Measurements from ENCODE around the gene BTAF1. TPM values are rescaled to one million over a fixed set of nuclear protein-coding genes. Genes with fewer than 3 reads are reported as not detected.
A peak's percentile ranks its signal among the peaks of the same experiment; 100 is the strongest.

The BTAF1 gene
- total RNA-seq, 5 donors from 2014 or later (not counting 1 experiment from before 2014, with no cell fraction given), result 61.0 to 81.8 (median 66.5) TPM

DNA sequence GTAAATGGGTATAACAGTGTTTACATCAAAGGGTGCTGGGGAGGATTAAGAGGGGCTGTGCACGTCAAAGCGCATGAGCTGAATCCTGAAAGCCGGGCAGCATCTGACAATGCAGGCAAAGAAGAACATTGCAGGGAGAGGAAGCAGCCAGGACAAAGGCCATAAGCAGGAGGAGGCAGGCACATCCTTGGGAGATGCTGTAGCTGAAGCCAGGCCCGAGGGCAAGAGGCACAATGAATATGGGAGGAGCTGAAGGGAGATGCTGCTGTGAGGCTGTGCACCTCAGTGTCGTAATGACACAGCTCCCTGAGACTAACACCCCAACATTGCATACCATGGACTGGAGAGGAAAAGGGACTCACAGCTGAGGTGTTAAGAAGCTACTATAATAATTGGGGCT is 129.2 kb downstream of the BTAF1 start:
- H3K9me3 ChIP-seq, result no peaks in the 10 kb centered on the region
- H3K27me3 ChIP-seq (replicated peaks in 1 of 2; ENCODE audit: control insufficient read depth in 2 of 2, extremely low read depth in 1 of 2, insufficient read depth in 2 of 2, low read length in 1 of 2), result no peaks in the 10 kb centered on the region
- Mint-ChIP-seq H3K4me1 (peaks cover 8 to 19% (median 12%) of the 10 kb centered on the region in 3 donors), H3K27me3 (no peaks in the 10 kb centered on the region), H3K27ac (no peak overlapping the region), H3K36me3 (peaks cover 22% of the 10 kb centered on the region), H3K9me3 (no peaks in the 10 kb centered on the region), H3K4me3 (no peak overlapping the region)
- H3K4me3 ChIP-seq (ENCODE audit: control insufficient read depth in 1 of 2, extremely low read depth in 1 of 2, low read length in 1 of 2), result no peak overlapping the region
- H3K27ac ChIP-seq (ENCODE audit: low read length), result no peak overlapping the region
- CTCF ChIA-PET, result no interaction called here
- no peaks in the 10 kb centered on the region for H3K36me3 ChIP-seq (ENCODE audit: control insufficient read depth in 2 of 2, extremely low read depth in 1 of 2, insufficient read depth in 1 of 2, low read length in 1 of 2)
- POLR2A ChIA-PET, result interaction anchor here in 1 of 2 donors (0.6 kb wide), 1 partner anchor 12 kb away, joined by 12 read pairs; no protein-coding TSS in a partner anchor
- H3K4me1 ChIP-seq (ENCODE audit: control insufficient read depth in 1 of 2, extremely low read depth in 1 of 2, insufficient read depth in 2 of 2, low read length in 2 of 2), result peaks cover 0 to 5% of the 10 kb centered on the region in 2 experiments
- DNase-seq, result no peak
- no peak for ATAC-seq (replicated peaks in 1 of 4)
- WGBS (ENCODE audit: insufficient coverage), result 100% methylated on average over 3 of the region's 5 CpGs

DNA sequence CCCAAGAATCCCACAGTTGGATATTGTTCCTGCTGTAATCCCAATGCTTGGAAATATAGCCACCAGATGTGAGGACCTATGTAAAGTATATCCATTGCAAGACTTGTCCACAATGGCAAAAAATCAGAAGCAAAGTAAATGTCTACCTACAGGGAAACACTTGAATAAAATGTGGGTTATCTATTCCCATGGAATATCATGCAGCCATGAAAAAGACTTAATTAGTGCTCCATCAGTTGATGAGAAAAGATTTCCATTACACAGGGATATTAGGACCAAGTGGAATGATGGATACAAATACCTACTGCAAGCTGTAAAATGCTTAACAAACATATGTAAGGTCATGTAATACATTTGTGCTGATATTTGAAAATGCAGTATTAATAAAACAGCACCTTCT is 131.2 kb downstream of the BTAF1 start:
- CTCF ChIA-PET, result no interaction called here

DNA sequence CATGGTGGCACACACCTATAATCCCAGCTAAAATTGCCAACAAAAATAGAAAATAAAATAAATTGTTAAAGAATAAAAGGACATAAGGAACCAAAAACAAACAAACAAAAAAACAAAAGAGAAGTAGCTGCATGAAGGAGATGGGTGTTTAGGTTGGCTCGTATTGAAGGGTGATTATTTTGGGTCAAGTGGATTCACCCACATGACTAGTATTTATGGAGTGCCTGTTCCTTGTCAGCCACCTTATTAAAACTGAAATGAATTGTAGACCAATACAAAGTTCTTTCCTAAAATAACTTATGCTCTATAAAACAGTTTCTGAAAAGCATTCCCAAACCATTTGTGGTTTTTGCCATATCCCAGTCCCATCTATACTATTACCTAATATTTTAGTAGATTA is 138.7 kb downstream of the BTAF1 start:
- no peaks in the 10 kb centered on the region for H3K9me3 ChIP-seq
- Mint-ChIP-seq H3K9me3 (no peaks in the 10 kb centered on the region), H3K27me3 (no peaks in the 10 kb centered on the region), H3K36me3 (peaks cover 3% of the 10 kb centered on the region), H3K4me1 (no peaks in the 10 kb centered on the region), H3K4me3 (no peak overlapping the region), H3K27ac (no peak overlapping the region)
- no CpG with 5 or more reads among the region's 1 CpG for WGBS (ENCODE audit: insufficient coverage)
- no peaks in the 10 kb centered on the region for H3K27me3 ChIP-seq (replicated peaks in 1 of 2; ENCODE audit: control insufficient read depth in 2 of 2, extremely low read depth in 1 of 2, insufficient read depth in 2 of 2, low read length in 1 of 2)
- ATAC-seq (replicated peaks in 1 of 4), result no peak
- H3K4me1 ChIP-seq (ENCODE audit: control insufficient read depth in 1 of 2, extremely low read depth in 1 of 2, insufficient read depth in 2 of 2, low read length in 2 of 2), result no peaks in the 10 kb centered on the region
- H3K36me3 ChIP-seq (ENCODE audit: control insufficient read depth in 2 of 2, extremely low read depth in 1 of 2, insufficient read depth in 1 of 2, low read length in 1 of 2), result no peaks in the 10 kb centered on the region
- CTCF ChIA-PET, result interaction anchor here in 1 of 2 donors (0.6 kb wide), 2 partner anchors 8 to 560 kb away, joined by 3 read pairs; no protein-coding TSS in a partner anchor
- H3K4me3 ChIP-seq (ENCODE audit: control insufficient read depth in 1 of 2, extremely low read depth in 1 of 2, low read length in 1 of 2), result no peak overlapping the region
- no peak overlapping the region for H3K27ac ChIP-seq (ENCODE audit: low read length)
- DNase-seq, result no peak
- POLR2A ChIA-PET, result no interaction called here

More for the DNA sequence above, 131.2 kb downstream of the BTAF1 start:
- peaks cover 0 to 9% (median 3%) of the 10 kb centered on the region in 3 donors for H3K4me1 Mint-ChIP-seq
- H3K36me3 Mint-ChIP-seq, result peaks cover 25% of the 10 kb centered on the region
- Histone ChIP-seq H3K36me3 (ENCODE audit: control insufficient read depth in 2 of 2, extremely low read depth in 1 of 2, insufficient read depth in 1 of 2, low read length in 1 of 2) (no peaks in the 10 kb centered on the region), H3K9me3 (no peaks in the 10 kb centered on the region), H3K27me3 (replicated peaks in 1 of 2; ENCODE audit: control insufficient read depth in 2 of 2, extremely low read depth in 1 of 2, insufficient read depth in 2 of 2, low read length in 1 of 2) (no peaks in the 10 kb centered on the region), H3K27ac (ENCODE audit: low read length) (no peak overlapping the region), H3K4me1 (ENCODE audit: control insufficient read depth in 1 of 2, extremely low read depth in 1 of 2, insufficient read depth in 2 of 2, low read length in 2 of 2) (no peaks in the 10 kb centered on the region), H3K4me3 (ENCODE audit: control insufficient read depth in 1 of 2, extremely low read depth in 1 of 2, low read length in 1 of 2) (no peak overlapping the region)
- H3K4me3 Mint-ChIP-seq, result no peak overlapping the region
- no peak for ATAC-seq (replicated peaks in 1 of 4)
- POLR2A ChIA-PET, result no interaction called here
- no peak for DNase-seq
- no peaks in the 10 kb centered on the region for H3K27me3 Mint-ChIP-seq
- H3K9me3 Mint-ChIP-seq, result no peaks in the 10 kb centered on the region
- H3K27ac Mint-ChIP-seq, result no peak overlapping the region

DNA sequence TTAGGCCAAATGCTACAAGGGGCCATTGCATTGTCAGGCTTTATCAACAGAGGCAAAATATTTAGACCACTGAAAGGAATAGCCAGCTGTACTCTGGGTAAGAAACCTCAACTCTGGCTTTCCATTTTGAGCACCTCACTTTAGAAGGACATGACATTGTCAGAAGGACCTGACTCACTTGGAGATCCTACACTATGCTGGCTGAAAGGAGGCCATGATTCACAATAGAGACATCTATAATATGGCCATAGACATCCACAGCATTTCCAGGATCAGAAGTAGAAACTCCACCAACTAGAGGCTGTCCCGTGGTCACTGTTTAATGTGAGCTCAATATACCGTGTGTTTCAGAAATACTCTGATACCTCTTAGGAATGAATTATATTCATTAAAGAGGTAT is 140.9 kb downstream of the BTAF1 start:
- WGBS (ENCODE audit: insufficient coverage), result no CpG with 5 or more reads among the region's 2 CpGs
- CTCF ChIA-PET, result no interaction called here
- H3K27me3 ChIP-seq (replicated peaks in 1 of 2; ENCODE audit: control insufficient read depth in 2 of 2, extremely low read depth in 1 of 2, insufficient read depth in 2 of 2, low read length in 1 of 2), result no peaks in the 10 kb centered on the region
- H3K27ac ChIP-seq (ENCODE audit: low read length), result no peak overlapping the region
- H3K4me3 ChIP-seq (ENCODE audit: control insufficient read depth in 1 of 2, extremely low read depth in 1 of 2, low read length in 1 of 2), result no peak overlapping the region
- H3K4me1 Mint-ChIP-seq, result no peaks in the 10 kb centered on the region
- H3K9me3 ChIP-seq, result no peaks in the 10 kb centered on the region
- H3K27ac Mint-ChIP-seq, result no peak overlapping the region
- POLR2A ChIA-PET, result no interaction called here
- H3K27me3 Mint-ChIP-seq, result no peaks in the 10 kb centered on the region
- DNase-seq, result no peak
- H3K9me3 Mint-ChIP-seq, result no peaks in the 10 kb centered on the region
- no peaks in the 10 kb centered on the region for H3K36me3 ChIP-seq (ENCODE audit: control insufficient read depth in 2 of 2, extremely low read depth in 1 of 2, insufficient read depth in 1 of 2, low read length in 1 of 2)
- H3K4me3 Mint-ChIP-seq, result no peak overlapping the region
- peaks cover under 1% of the 10 kb centered on the region for H3K36me3 Mint-ChIP-seq
- peak in 1 of 4 experiments; percentile 34 for ATAC-seq (replicated peaks in 1 of 4)
- no peaks in the 10 kb centered on the region for H3K4me1 ChIP-seq (ENCODE audit: control insufficient read depth in 1 of 2, extremely low read depth in 1 of 2, insufficient read depth in 2 of 2, low read length in 2 of 2)

DNA sequence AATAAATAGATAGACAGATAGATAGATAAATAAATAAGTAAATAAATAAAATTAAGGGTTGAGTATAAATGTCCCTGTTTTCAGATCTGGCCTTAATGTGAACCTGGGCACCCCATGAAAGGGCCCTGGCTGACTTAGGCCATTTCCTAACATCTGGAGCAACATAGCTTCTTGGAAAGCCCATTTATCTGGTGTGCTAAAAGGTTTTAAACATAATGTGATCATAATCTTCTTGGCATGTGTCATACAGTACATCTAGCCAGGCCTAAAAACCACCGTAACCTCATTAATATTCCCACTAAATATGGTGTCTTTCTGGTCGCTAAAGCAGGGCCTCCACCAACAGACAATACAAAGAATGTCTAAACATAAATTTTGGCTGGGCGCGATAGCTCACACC is 142.8 kb downstream of the BTAF1 start:
- Mint-ChIP-seq H3K27ac (no peak overlapping the region), H3K9me3 (no peaks in the 10 kb centered on the region), H3K4me1 (no peaks in the 10 kb centered on the region), H3K4me3 (no peak overlapping the region), H3K36me3 (no peaks in the 10 kb centered on the region), H3K27me3 (no peaks in the 10 kb centered on the region)
- Histone ChIP-seq H3K27ac (ENCODE audit: low read length) (no peak overlapping the region), H3K4me3 (ENCODE audit: control insufficient read depth in 1 of 2, extremely low read depth in 1 of 2, low read length in 1 of 2) (no peak overlapping the region), H3K9me3 (no peaks in the 10 kb centered on the region), H3K27me3 (replicated peaks in 1 of 2; ENCODE audit: control insufficient read depth in 2 of 2, extremely low read depth in 1 of 2, insufficient read depth in 2 of 2, low read length in 1 of 2) (no peaks in the 10 kb centered on the region), H3K36me3 (ENCODE audit: control insufficient read depth in 2 of 2, extremely low read depth in 1 of 2, insufficient read depth in 1 of 2, low read length in 1 of 2) (no peaks in the 10 kb centered on the region), H3K4me1 (ENCODE audit: control insufficient read depth in 1 of 2, extremely low read depth in 1 of 2, insufficient read depth in 2 of 2, low read length in 2 of 2) (no peaks in the 10 kb centered on the region)
- POLR2A ChIA-PET, result no interaction called here
- WGBS (ENCODE audit: insufficient coverage), result 100% methylated on average over 3 of the region's 4 CpGs
- DNase-seq (no peak), ATAC-seq (replicated peaks in 1 of 4) (no peak)
- CTCF ChIA-PET, result interaction anchor here in 1 of 2 donors (1.2 kb wide), 1 partner anchor 371 kb away, joined by 3 read pairs; no protein-coding TSS in a partner anchor

DNA sequence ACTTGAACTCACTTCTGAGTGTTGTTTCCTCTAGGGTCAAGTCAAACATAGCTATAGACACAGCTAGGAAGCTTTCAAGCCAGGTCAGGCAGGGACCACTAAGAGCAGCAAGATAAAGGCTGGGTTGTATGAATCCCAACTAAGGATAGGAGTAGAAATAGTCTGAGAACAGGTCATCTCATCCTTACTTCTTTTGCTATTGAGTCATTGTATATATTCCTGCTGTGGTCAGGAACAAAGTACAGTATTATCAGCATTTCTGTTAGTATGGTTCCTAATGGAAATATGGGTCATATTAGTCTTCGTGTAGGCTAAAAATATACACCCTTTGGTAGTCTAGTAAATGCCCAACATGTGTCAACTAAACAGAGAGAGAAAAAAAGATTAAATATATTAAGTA is 145.3 kb downstream of the BTAF1 start:
- H3K9me3 Mint-ChIP-seq, result no peaks in the 10 kb centered on the region
- H3K36me3 ChIP-seq (ENCODE audit: control insufficient read depth in 2 of 2, extremely low read depth in 1 of 2, insufficient read depth in 1 of 2, low read length in 1 of 2), result no peaks in the 10 kb centered on the region
- no peaks in the 10 kb centered on the region for H3K27me3 ChIP-seq (replicated peaks in 1 of 2; ENCODE audit: control insufficient read depth in 2 of 2, extremely low read depth in 1 of 2, insufficient read depth in 2 of 2, low read length in 1 of 2)
- POLR2A ChIA-PET, result no interaction called here
- no peaks in the 10 kb centered on the region for H3K27me3 Mint-ChIP-seq
- CTCF ChIA-PET, result no interaction called here
- ATAC-seq (replicated peaks in 1 of 4) (no peak), DNase-seq (no peak)
- no peaks in the 10 kb centered on the region for H3K4me1 Mint-ChIP-seq
- WGBS (ENCODE audit: insufficient coverage), result no CpG with 5 or more reads among the region's 1 CpG
- no peak overlapping the region for H3K4me3 Mint-ChIP-seq
- H3K27ac ChIP-seq (ENCODE audit: low read length), result no peak overlapping the region
- H3K4me3 ChIP-seq (ENCODE audit: control insufficient read depth in 1 of 2, extremely low read depth in 1 of 2, low read length in 1 of 2), result no peak overlapping the region
- H3K27ac Mint-ChIP-seq, result no peak overlapping the region
- H3K9me3 ChIP-seq, result no peaks in the 10 kb centered on the region
- no peaks in the 10 kb centered on the region for H3K4me1 ChIP-seq (ENCODE audit: control insufficient read depth in 1 of 2, extremely low read depth in 1 of 2, insufficient read depth in 2 of 2, low read length in 2 of 2)
- H3K36me3 Mint-ChIP-seq, result no peaks in the 10 kb centered on the region

All from T-cell (primary cell).